HG02970 (cell line): Measurements from ENCODE around the gene AGBL5.
"Not testable (repeated sequence)": the region's sequence is repeated elsewhere in the genome, so short reads cannot be mapped to it uniquely, and the experiment has no call there.

Experiments used
- ATAC-seq: cut with Tn5 transposase; IDR thresholded peaks from one replicate; pipeline ENCODE4 v1.9.1; 2021; ENCODE audit warnings: mild to moderate bottlenecking, moderate library complexity, moderate number of reproducible peaks; ENCODE audit not compliant: unreplicated experiment, low FRiP score

The AGBL5 gene

DNA sequence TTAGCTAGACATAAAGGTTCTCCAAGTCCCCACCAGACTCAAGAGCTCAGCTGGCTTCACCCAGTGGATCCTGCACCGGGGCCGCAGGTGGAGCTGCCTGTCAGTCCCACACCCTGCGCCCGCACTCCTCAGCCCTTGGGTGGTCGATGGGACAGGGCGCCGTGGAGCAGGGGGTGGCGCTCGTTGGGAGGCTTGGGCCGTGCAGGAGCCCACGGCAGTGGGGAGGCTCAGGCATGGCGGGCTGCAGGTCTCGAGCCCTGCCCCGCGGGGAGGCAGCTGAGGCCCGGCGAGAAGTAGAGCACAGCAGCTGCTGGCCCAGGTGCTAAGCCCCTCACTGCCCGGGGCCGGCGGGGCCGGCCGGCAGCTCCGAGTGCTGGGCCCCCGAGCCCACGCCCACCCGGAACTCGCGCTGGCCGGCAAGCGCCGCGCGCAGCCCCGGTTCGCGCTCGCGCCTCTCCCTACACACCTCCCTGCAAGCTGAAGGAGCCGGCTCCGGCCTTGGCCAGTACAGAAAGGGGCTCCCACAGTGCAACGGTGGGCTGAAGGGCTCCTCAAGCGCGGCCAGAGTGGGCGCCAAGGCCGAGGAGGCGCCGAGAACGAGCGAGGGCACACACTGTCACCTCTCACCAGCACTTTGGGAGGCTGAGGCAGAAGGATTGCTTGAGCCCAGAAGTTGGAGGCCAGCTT, 60.1 kb downstream of the AGBL5 start:
- not testable (repeated sequence) for ATAC-seq

DNA sequence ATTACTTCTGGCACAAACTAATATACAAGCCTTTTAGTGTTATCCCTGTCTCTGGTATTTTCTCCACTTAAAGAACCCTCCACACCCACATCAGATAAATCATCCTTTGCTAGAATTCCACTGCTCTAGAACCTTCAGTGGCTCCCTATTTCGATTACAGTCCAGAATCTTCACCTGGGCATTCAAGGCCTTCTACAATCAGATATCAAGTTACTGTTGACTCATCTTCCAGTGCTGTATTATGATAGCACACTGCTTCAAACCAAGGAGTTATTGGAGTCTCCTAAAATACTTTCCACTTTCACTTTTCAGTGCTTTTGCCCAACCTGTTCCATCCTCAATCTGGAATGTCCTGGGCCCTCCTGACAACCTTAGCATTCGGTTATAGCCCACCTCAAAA, 64.1 kb downstream of the AGBL5 start:
- ATAC-seq = no peak

DNA sequence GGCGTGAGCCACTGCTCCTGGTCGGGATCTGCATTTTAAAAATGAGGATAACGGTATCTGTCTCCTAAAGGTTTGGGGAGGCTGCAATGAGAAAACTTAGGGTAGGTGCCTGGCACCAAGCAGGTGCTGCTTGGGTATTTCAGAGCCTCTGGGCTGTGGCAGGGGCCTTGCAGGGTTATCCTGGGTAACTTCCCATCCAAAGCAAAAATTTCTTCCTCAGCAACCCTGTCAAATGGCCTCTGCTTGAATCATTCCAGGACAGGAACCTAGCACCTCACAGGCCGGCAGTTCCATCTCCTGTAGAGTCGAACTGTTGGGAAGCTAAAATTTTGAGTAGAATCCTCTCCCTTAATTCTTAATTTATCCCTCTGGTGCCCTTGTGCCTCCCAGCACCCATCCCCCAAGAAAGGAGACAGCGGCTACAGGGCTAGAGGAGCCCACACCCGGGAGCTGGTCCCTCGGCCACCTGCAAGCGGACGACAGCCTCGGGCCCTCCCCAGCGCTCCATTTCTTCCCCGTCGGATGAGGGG, 66.6 kb downstream of the AGBL5 start:
- no peak for ATAC-seq

DNA sequence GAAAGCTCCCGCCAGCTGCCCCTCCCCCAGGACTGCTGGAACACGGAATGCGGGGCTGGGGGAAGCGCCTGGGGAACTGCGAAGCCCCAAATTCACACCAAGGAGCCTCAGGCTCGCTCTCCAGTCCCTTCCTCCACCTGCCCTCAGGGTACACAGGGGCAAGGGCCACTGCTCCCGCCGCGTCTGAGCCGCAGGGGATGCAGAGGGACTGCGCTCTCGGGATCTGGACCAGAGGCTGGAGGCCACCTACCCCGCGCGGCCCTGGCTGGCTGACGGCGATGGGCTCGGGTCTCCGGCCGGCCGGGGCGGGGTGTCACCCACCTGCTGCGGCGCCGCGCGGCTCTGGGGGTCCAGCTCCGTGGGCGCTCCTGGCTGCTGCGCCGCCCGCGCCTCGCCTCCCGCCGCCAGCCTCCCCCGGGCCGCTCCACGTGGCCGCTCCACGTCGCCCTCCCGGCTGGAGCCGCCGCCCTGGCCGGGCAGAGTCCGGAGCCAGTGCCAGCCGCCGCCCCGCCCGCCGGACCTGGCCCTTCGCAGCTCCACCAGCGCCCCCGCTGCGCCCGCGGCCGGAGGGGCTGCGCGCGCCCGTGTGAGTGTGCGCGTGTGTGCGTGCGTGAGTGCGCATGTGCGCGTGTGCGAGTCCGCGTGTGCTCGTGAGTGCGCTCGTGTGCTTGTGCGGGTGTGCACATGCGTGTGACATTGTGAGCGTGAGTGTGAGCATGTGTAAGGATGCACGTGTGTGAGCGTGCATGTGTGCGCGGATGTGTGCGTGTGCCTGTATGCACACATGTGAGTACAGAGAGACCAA, 67.3 kb downstream of the AGBL5 start, which contains the start of gene CGREF1:
TSS of gene CGREF1 (minus strand) at position 604 of the 805 bp plus-strand sequence. CDS start 14,762 bp downstream, outside the sequence.
- no peak for ATAC-seq

DNA sequence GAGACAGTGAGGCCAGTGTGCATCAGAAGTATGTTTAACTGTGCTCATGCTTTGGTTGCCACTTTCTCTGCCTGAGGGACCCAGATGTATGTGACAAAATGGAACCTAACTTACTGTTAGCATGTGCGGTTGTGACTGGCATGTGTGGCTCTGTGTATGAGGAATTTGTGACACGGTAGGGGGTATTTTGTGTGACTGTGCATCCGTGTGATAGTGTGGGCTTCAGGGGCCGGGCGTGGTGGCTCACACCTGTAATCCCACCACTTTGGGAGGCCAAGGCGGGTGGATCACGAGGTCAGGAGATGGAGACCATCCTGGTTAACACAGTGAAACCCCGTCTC, 67.8 kb downstream of the AGBL5 start:
- not testable (repeated sequence) for ATAC-seq
